ENCODE results near the gene IFT88. TPM values are rescaled to one million over a fixed set of nuclear protein-coding genes. Genes with fewer than 3 reads are reported as not detected.

IFT88 gene, protein sequence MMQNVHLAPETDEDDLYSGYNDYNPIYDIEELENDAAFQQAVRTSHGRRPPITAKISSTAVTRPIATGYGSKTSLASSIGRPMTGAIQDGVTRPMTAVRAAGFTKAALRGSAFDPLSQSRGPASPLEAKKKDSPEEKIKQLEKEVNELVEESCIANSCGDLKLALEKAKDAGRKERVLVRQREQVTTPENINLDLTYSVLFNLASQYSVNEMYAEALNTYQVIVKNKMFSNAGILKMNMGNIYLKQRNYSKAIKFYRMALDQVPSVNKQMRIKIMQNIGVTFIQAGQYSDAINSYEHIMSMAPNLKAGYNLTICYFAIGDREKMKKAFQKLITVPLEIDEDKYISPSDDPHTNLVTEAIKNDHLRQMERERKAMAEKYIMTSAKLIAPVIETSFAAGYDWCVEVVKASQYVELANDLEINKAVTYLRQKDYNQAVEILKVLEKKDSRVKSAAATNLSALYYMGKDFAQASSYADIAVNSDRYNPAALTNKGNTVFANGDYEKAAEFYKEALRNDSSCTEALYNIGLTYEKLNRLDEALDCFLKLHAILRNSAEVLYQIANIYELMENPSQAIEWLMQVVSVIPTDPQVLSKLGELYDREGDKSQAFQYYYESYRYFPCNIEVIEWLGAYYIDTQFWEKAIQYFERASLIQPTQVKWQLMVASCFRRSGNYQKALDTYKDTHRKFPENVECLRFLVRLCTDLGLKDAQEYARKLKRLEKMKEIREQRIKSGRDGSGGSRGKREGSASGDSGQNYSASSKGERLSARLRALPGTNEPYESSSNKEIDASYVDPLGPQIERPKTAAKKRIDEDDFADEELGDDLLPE
- total RNA-seq = 4.7 and 7.9 TPM in 2 replicates

DNA sequence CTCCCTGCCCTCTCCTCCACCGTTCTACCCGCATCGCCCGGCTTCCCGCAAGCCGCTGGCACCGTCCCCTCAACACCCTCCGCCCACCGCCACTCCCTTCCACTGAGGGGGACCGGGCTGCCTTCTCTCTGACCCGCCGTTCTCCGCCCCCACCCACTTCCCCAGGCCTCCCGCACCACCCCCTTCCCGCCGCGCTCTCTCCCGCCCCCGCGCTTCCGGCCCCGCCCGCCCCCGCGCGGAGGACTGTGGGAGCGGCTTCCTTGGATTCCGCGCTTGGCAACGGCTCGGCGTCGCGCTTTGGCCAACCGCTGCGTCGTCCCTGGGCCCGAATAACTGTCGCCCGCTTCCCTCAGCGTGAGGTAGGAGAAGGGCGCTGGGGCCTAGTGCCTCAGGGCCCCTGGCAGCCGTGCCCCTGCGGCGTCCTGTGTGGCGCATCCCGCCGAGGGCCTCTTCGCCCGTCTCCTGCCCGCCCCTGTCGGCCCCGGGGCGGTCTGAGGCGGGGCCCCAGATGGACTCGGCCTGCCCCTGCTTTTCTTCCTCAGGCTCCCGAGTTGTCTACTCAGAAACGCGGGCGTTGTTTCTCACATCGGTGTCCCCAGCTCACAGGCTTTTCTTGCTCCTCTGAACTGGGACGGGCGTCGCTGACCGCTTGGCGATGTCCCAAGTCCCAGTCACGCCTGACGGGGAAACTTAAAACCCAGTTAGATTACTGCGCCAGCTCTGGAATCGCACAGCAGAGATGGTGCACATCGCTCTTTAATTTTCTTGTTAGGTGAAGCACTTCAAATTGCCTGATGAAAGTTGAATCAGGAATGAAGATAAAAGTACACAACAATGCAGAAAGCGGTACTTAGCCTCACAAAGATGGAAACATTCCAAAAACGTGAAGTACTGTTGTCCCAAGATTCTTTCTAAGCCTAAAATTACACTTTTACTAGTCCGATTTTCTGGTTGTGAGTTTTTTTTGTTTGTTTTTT lies at the start of gene IFT88:
IFT88 (plus strand) TSS at position 260 of the 977 bp plus-strand sequence. CDS start 7,229 bp downstream, outside the sequence.

GRCh38 chr13:20525601-20526544 lies 41.1 kb upstream of the IFT88 start, which contains the start of gene CRYL1:
Gene CRYL1 (minus strand): TSS chr13:20525857. CDS start chr13:20525794, 63 bp downstream.

DNA sequence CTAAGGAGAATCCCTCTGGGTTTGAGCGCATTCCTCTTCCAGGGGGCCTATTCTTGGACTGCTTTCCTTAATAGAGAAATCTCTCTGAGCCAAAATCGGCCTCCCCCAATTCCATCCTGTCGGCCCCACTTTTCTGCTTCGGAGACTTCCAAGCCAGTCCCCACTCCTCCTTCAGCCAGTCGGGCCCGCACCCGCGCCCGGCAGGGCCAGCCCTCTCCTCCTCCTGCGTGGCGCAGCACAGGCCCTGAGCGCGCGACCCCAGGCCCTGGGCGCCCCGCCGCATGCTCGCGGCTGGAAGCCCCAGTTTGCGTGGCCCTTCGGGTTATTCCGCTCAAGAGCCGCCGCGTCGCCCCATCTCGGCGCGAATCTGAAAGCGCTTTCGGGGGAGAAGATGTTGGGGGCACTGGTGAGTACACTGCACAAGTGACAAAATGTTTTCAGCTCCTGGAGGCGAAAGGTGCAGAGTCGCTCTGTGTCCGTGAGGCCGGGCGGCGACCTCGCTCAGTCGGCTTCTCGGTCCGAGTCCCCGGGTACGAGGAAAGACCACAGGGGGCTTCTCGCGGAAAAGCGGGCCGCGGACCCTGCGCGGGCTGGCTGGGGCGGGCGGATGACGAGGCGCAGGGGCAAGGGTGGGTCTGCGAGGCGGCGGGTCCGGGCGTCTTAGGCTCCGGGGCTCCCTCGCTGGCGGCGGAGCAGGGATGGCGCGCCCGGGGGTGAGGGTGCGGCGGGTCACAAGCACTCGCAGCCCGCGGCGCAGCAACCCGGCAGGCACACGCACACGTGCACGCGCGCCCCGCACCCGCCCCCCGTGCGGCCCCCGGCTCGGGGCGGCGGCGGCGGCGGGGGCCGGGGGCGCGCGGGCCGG lies 136.2 kb downstream of the IFT88 start, which contains the start of gene IL17D:
IL17D (plus strand) TSS at position 785 of the 865 bp plus-strand sequence. CDS start 303 bp downstream, outside the sequence.

Other genes with a start within 250 kb of the IFT88 start
- gene CRYL1, start 41.3 kb upstream of the IFT88 start, total RNA-seq = 20.4 and 21.4 TPM in 2 replicates
- gene IL17D, start 136.5 kb downstream of the IFT88 start, total RNA-seq = 3.1 and 3.7 TPM in 2 replicates
- gene EEF1AKMT1, start 206.8 kb downstream of the IFT88 start, total RNA-seq = 11.7 and 17.3 TPM in 2 replicates

Data from cardiac atrium fibroblast (primary cell).